ENCODE data around the gene HNRNPUL2.
A peak's percentile ranks its signal among the peaks of the same experiment; 100 is the strongest.
"Not testable (repeated sequence)": the region's sequence is repeated elsewhere in the genome, so short reads cannot be mapped to it uniquely, and the experiment has no call there.

The HNRNPUL2 gene

DNA sequence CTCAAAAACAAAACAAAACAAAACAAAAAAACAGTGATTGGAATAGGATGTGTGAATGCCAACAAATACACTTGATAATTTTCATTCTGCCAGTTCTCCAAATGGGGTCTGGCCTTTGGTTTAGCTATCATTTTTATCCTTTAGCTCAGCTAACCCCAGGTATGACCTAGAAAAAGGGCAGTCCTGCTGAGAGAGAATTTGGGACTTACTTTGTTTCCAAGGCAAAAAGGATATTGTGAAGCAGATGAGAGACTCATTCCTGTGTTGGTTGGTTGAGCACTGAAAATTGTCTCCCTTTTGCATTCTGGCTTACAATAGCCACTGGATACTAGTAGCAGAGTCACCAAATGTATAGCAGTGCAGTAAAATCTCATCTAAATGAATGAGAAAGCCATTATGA, 9.9 kb upstream of the HNRNPUL2 start:
- H4K20me1 ChIP-seq (ENCODE audit: control insufficient read depth, insufficient read depth, low read depth, low read length): no peaks in the 10 kb centered on the region
- H3K9me3 ChIP-seq (ENCODE audit: control insufficient read depth, insufficient read depth, low read length): no peaks in the 10 kb centered on the region
- no peaks in the 10 kb centered on the region for H3K4me1 ChIP-seq (ENCODE audit: control insufficient read depth, low read length)
- H3K36me3 ChIP-seq (ENCODE audit: control insufficient read depth, low read length): peaks cover 51% of the 10 kb centered on the region
- no peak overlapping the region for H3K4me2 ChIP-seq (ENCODE audit: low read length)
- peaks cover 9% of the 10 kb centered on the region for H3F3A ChIP-seq (ENCODE audit: control insufficient read depth, insufficient read depth)
- H3K4me3 ChIP-seq (ENCODE audit: low read length): no peak overlapping the region
- TF ChIP-seq EZH2phosphoT487 (IDR thresholded peaks at IDR 0.05; ENCODE audit: borderline replicate concordance, low read length) (no peak), CTCF (IDR thresholded peaks at IDR 0.05; ENCODE audit: low read depth, low read length, poor library complexity, severe bottlenecking) (no peak)
- no peak overlapping the region for H3K27ac ChIP-seq (ENCODE audit: low read depth, low read length)
- peaks cover 26% of the 10 kb centered on the region for H3K79me2 ChIP-seq (ENCODE audit: control insufficient read depth, low read length)
- no peaks in the 10 kb centered on the region for H3K9me2 ChIP-seq (replicated peaks; ENCODE audit: control insufficient read depth, low read length)
- no peaks in the 10 kb centered on the region for H3K27me3 ChIP-seq (ENCODE audit: control insufficient read depth, low read length)

- Histone ChIP-seq H3K36me3 (ENCODE audit: control insufficient read depth, low read length) (peaks cover 58% of the 10 kb centered on the region), H3K79me2 (ENCODE audit: control insufficient read depth, low read length) (peaks cover 64% of the 10 kb centered on the region)
These were observed 5.6 kb upstream of the HNRNPUL2 start for GRCh38 chr11:62732830-62733229.

GRCh38 chr11:62730076-62730475, 2.8 kb upstream of the HNRNPUL2 start:
- H3K4me3 ChIP-seq (ENCODE audit: low read length): peak overlapping the region; percentile 90

More at GRCh38 chr11:62732830-62733229, 5.6 kb upstream of the HNRNPUL2 start:
- no peaks in the 10 kb centered on the region for H3K27me3 ChIP-seq (ENCODE audit: control insufficient read depth, low read length)
- H4K20me1 ChIP-seq (ENCODE audit: control insufficient read depth, insufficient read depth, low read depth, low read length): no peaks in the 10 kb centered on the region
- no peaks in the 10 kb centered on the region for H3K9me3 ChIP-seq (ENCODE audit: control insufficient read depth, insufficient read depth, low read length)
- H3K4me3 ChIP-seq (ENCODE audit: low read length): no peak overlapping the region
- TF ChIP-seq EZH2phosphoT487 (IDR thresholded peaks at IDR 0.05; ENCODE audit: borderline replicate concordance, low read length): no peak
- no peak for TF ChIP-seq CTCF (IDR thresholded peaks at IDR 0.05; ENCODE audit: low read depth, low read length, poor library complexity, severe bottlenecking)
- no peak overlapping the region for H3K27ac ChIP-seq (ENCODE audit: low read depth, low read length)
- peaks cover 2% of the 10 kb centered on the region; the same call in 1 of the 2 replicates for H3F3A ChIP-seq (ENCODE audit: control insufficient read depth, insufficient read depth)
- H3K4me1 ChIP-seq (ENCODE audit: control insufficient read depth, low read length): peaks cover 16% of the 10 kb centered on the region
- H3K4me2 ChIP-seq (ENCODE audit: low read length): no peak overlapping the region
- no peaks in the 10 kb centered on the region for H3K9me2 ChIP-seq (replicated peaks; ENCODE audit: control insufficient read depth, low read length)

DNA sequence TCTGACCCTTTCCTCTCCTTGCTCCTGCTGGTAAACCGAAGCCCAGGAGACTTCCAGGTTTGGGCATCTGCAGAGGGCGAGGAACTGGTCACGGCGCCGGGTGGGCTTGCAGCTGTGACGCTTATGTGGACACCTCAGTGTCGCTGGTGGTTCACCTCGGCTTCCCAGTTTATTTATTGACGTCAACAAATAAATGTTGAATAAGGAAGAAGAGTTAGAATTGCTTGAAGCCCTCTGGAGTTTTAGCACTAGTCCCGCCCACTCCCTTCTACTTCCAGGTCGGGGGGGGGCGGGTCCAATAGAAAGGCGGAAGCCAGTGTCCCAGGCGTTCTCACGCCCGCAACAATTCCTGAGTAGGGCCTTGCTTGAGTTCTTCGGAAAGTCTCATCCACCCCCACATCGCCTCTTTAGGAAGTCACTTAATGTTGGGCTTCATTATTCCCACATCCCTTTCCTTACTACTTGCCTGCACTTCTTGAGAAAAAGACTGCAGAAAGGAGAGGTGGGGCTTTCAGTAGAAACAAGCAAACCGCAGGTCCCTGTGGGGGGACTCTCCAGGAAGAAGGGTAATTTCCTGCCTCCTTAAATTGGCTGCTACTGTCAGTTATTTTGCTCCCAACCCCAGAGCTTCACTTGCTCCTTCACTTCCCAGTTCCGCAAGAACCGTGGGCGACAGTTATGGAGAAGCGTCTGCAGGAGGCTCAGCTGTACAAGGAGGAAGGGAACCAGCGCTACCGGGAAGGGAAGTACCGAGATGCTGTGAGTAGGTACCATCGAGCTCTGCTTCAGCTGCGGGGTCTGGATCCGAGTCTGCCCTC, 1.1 kb upstream of the HNRNPUL2 start, which contains the start of gene TTC9C:
Gene TTC9C (plus strand): TSS at position 316 of the 818 bp plus-strand sequence. CDS start 363 bp downstream, at position 679.
- TF ChIP-seq EZH2phosphoT487 (IDR thresholded peaks at IDR 0.05; ENCODE audit: borderline replicate concordance, low read length) (no peak), CTCF (IDR thresholded peaks at IDR 0.05; ENCODE audit: low read depth, low read length, poor library complexity, severe bottlenecking) (no peak)
- H3K4me3 ChIP-seq (ENCODE audit: low read length): peak within 1 kb of the TSS; percentile 90
- H3K4me2 ChIP-seq (ENCODE audit: low read length): peak within 1 kb of the TSS; percentile 85
- H3K36me3 ChIP-seq (ENCODE audit: control insufficient read depth, low read length): peaks cover 68% of the 10 kb centered on the region
- H3F3A ChIP-seq (ENCODE audit: control insufficient read depth, insufficient read depth): no peaks in the 10 kb centered on the region; the same call in 1 of the 2 replicates
- H4K20me1 ChIP-seq (ENCODE audit: control insufficient read depth, insufficient read depth, low read depth, low read length): peaks cover 25% of the 10 kb centered on the region
- H3K27ac ChIP-seq (ENCODE audit: low read depth, low read length): peak within 1 kb of the TSS; percentile 92
- no peaks in the 10 kb centered on the region for H3K9me2 ChIP-seq (replicated peaks; ENCODE audit: control insufficient read depth, low read length)
- no peaks in the 10 kb centered on the region for H3K27me3 ChIP-seq (ENCODE audit: control insufficient read depth, low read length)
- H3K4me1 ChIP-seq (ENCODE audit: control insufficient read depth, low read length): peaks cover 29% of the 10 kb centered on the region
- H3K79me2 ChIP-seq (ENCODE audit: control insufficient read depth, low read length): peaks cover 87% of the 10 kb centered on the region
- no peaks in the 10 kb centered on the region for H3K9me3 ChIP-seq (ENCODE audit: control insufficient read depth, insufficient read depth, low read length)

More at GRCh38 chr11:62730076-62730475, 2.8 kb upstream of the HNRNPUL2 start:
- not testable (repeated sequence) for H3K27ac ChIP-seq (ENCODE audit: low read depth, low read length); H3K9me2 ChIP-seq (replicated peaks; ENCODE audit: control insufficient read depth, low read length); H3K9me3 ChIP-seq (ENCODE audit: control insufficient read depth, insufficient read depth, low read length); H3F3A ChIP-seq (ENCODE audit: control insufficient read depth, insufficient read depth); H3K27me3 ChIP-seq (ENCODE audit: control insufficient read depth, low read length)
- Histone ChIP-seq H3K4me1 (ENCODE audit: control insufficient read depth, low read length) (peaks cover 18% of the 10 kb centered on the region), H3K79me2 (ENCODE audit: control insufficient read depth, low read length) (peaks cover 80% of the 10 kb centered on the region), H4K20me1 (ENCODE audit: control insufficient read depth, insufficient read depth, low read depth, low read length) (peaks cover 12% of the 10 kb centered on the region), H3K4me2 (ENCODE audit: low read length) (peak overlapping the region; percentile 76), H3K36me3 (ENCODE audit: control insufficient read depth, low read length) (peaks cover 62% of the 10 kb centered on the region)
